HG03095 (cell line): ENCODE data around the gene LIN54.

ENCODE experiments used
- ATAC-seq: cut with Tn5 transposase; IDR thresholded peaks from one replicate; pipeline ENCODE4 v1.9.1; 2021; ENCODE audit warnings: moderate library complexity; ENCODE audit not compliant: unreplicated experiment

Gene LIN54

DNA sequence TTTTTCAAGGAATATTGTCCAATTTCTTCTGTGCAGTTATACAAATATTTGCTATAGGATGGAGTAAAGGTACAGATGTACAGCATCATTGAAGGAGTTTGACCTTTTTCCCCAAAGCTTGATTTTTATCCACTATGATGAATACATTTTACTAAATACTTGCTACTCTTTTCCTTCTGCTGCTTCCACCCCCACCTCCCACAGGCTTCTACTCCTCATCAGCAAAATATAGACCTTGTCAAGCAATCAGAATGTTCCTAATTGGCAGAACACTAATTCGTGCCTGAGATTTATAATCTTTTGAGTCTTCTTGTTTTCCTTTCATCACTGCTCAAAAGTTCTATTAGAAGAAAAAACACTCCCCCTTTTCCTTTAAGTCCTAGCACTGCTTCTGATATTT, 113.9 kb downstream of the LIN54 start:
- no peak for ATAC-seq

- ATAC-seq, result no peak
Observed at GRCh38 chr4:82893942-82894341, 116.7 kb downstream of the LIN54 start.

GRCh38 chr4:82892467-82892802, 118.2 kb downstream of the LIN54 start:
- ATAC-seq, result no peak

DNA sequence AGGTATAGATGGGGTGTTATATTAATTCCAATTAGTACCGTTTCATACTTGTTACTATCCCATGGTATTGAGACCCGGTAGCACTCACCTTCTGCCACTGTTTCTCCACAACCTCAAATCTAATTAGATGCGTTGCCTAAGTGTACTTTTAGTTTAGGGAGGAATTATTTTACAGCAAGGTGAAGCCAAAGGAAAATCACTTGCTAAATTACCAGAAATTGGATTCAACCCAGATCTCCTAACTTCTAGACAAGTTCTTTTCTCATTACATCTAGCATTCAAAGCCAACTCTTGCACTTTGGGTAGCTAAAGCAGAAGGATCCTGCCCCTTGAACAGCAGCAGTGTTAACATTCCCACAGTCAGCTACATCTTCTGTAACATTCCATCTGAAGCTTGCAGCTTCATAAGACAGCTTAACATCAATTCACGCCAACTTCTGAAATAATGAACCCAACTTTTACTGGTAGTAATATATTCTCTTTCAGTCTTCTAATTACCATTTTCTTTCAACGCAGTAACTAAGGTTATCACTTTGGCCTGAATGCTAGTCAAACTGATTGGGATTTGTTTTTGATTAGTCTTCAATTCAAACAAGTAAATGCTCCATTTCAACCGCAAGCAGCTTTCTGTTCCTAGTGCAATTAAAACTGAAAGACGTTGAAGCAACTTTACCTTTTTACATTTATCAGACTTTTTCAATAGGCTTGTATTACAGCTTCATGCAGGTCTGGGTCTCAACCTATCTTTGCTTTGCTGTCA, 118.7 kb downstream of the LIN54 start:
- ATAC-seq, result no peak

DNA sequence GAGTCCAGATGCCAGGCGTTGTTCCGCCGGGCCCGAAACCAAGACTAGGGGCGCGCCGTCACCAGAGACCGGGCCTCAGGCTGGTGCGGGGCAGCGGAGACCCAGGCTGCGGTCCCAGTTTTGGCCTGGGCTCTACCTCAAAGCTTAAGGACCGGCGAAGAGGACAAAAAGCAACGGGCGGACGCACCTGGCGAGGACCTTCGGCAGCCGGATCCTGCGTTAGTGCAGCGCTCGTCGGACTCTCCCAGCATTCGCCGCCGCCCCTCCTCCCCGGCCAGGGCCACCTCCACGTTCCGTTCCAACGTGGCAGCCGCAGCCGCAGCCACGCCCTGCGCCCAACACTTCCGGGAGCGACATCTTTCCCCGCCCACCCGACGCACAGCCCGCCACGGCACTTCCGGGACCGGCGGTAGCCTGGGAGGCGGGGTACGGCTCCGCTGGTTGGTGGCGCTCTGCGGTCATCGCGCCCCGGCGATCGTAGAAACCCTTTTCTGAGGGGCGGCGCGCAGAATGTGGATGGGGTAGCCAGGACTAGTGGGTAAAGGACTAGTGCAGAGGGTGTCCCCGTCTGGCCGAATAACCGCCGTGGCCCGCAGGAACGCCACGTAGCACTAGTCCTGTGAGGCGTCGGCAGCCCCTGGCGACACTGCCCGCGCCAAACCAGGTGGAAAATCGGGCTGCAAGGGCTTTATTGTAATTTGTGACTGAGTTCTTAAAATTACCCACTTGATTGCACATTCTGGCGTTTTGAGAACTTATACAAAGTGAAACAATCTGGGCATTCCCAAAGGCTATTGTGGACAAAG, 119.5 kb downstream of the LIN54 start, which contains the start of gene SEC31A:
Gene SEC31A (minus strand): TSS at position 253 of the 806 bp plus-strand sequence. CDS start 9,217 bp downstream, outside the sequence.
- ATAC-seq, result peak; percentile 94

GRCh38 chr4:82890528-82890900, 120.1 kb downstream of the LIN54 start:
- ATAC-seq, result no peak

- ATAC-seq, result no peak
Observed at GRCh38 chr4:82889287-82889686, 121.3 kb downstream of the LIN54 start.

GRCh38 chr4:82886147-82886942, 124.3 kb downstream of the LIN54 start:
- ATAC-seq, result no peak

DNA sequence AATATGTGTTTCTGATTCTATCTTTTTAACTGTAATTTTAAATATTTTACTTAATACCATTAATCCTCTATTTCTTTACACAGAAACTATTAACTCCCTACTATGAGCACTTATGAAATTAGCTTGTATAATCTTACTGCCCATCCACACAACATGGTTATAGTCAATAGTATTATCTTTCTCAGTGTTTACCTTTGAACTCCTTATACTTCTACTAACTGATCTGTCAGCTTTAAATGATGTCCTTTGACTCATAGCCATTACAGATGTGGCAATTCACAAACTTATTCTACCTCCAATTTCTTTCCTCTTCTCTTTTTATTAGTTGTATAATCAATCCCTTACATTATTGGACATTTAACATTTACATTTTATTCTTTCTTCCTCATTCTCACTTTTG, 125.2 kb downstream of the LIN54 start:
- ATAC-seq, result no peak
